K562 (cell line): ENCODE results near the gene IGSF23. TPM values are rescaled to one million over a fixed set of nuclear protein-coding genes. Genes with fewer than 3 reads are reported as not detected.

ENCODE experiments used
- BRCA1 ChIP-seq, 2 experiments: fragments of 450-650 bp in 1 of 2; sonication (generic) in 1 of 2; formaldehyde crosslinking in 1 of 2; IDR thresholded peaks; 2 replicates each; pipeline versions ENCODE4 v1.5.0 to v1.6.1; 2017 to 2020; ENCODE audit warnings: mild to moderate bottlenecking in 1 of 2, missing genetic modification reagents in 1 of 2
- CTBP1 ChIP-seq: fragments of 450-650 bp; IDR thresholded peaks from 2 replicates; pipeline ENCODE4 v1.6.1; 2016; ENCODE audit warnings: borderline replicate concordance
- FOXK2 ChIP-seq, 2 experiments: fragments of 450-650 bp; IDR thresholded peaks in 1 of 2; conservative IDR thresholded peaks in 1 of 2; 2 replicates each; pipeline ENCODE4 v1.6.1; 2016; ENCODE audit warnings: low read depth in 2 of 2, mild to moderate bottlenecking in 1 of 2
- FOXM1 ChIP-seq, 2 experiments: fragments of 450-650 bp in 1 of 2; sonication (generic) in 1 of 2; formaldehyde crosslinking in 1 of 2; IDR thresholded peaks; 2 replicates each; pipeline versions ENCODE4 v1.6.1 to v1.9.0; 2017 to 2022; ENCODE audit warnings: low read depth in 2 of 2, mild to moderate bottlenecking in 2 of 2, missing genetic modification reagents in 1 of 2, moderate library complexity in 1 of 2
- GABPB1 ChIP-seq: sonication (generic); formaldehyde crosslinking; IDR thresholded peaks from 2 replicates; pipeline ENCODE4 v1.8.0; 2022; ENCODE audit warnings: mild to moderate bottlenecking, missing genetic modification reagents
- GATA2 ChIP-seq: sonication (generic); formaldehyde crosslinking; IDR thresholded peaks from 2 replicates; pipeline ENCODE4 v1.4.0; 2020; ENCODE audit warnings: mild to moderate bottlenecking, missing genetic modification reagents
- GATAD2A ChIP-seq: fragments of 450-650 bp; IDR thresholded peaks from 2 replicates; pipeline ENCODE4 v1.6.1; 2017
- HDAC1 ChIP-seq, 2 experiments: fragments of 450-650 bp; IDR thresholded peaks; 2 replicates each; pipeline ENCODE4 v1.6.1; 2016 to 2017; ENCODE audit warnings: inconsistent platforms in 1 of 2, mild to moderate bottlenecking in 1 of 2, moderate library complexity in 1 of 2
- JUND ChIP-seq, 2 experiments: IDR thresholded peaks; 2 replicates in 1 of 2; 3 replicates in 1 of 2; pipeline ENCODE4 v1.6.1; 2011; ENCODE audit warnings: borderline replicate concordance in 2 of 2, low read depth in 2 of 2, low read length in 2 of 2, improper control_type of control experiment in 1 of 2, missing biosample characterization in 1 of 2, missing genetic modification characterization in 1 of 2, missing genetic modification reagents in 1 of 2
- L3MBTL2 ChIP-seq: fragments of 450-650 bp; IDR thresholded peaks from 2 replicates; pipeline ENCODE4 v1.6.1; 2016; ENCODE audit warnings: mild to moderate bottlenecking, moderate library complexity
- MYC ChIP-seq, 2 experiments: fragments of 250-450 bp in 1 of 2; sonication (Bioruptor Pico) in 1 of 2; IDR thresholded peaks; 2 replicates each; pipeline versions ENCODE4 v1.5.1 to v1.6.1; 2012 to 2021; ENCODE audit warnings: low read depth in 2 of 2, borderline replicate concordance in 1 of 2, improper control_type of control experiment in 1 of 2, low read length in 1 of 2, mild to moderate bottlenecking in 1 of 2, moderate library complexity in 1 of 2
- NCOA1 ChIP-seq: fragments of 450-650 bp; IDR thresholded peaks from 2 replicates; pipeline ENCODE4 v1.6.1; 2016; ENCODE audit warnings: low read depth
- NFE2 ChIP-seq: IDR thresholded peaks from 2 replicates; pipeline ENCODE4 v1.6.1; 2014; ENCODE audit warnings: antibody characterized with exemption, low read depth
- PYGO2 ChIP-seq: fragments of 450-650 bp; IDR thresholded peaks from 2 replicates; pipeline ENCODE4 v1.6.1; 2016; ENCODE audit warnings: mild to moderate bottlenecking, missing genetic modification characterization, moderate library complexity, missing compliant biosample characterization
- SMARCE1 ChIP-seq: fragments of 450-650 bp; IDR thresholded peaks from 2 replicates; pipeline ENCODE4 v1.7.1; 2016; ENCODE audit warnings: mild to moderate bottlenecking
- SUPT5H ChIP-seq: fragments of 450-650 bp; IDR thresholded peaks from 2 replicates; pipeline ENCODE4 v1.6.1; 2016
- TCF3 ChIP-seq: sonication (generic); formaldehyde crosslinking; IDR thresholded peaks from 2 replicates; pipeline ENCODE4 v1.4.0; 2020; ENCODE audit warnings: mild to moderate bottlenecking, missing genetic modification reagents
- ZNF212 ChIP-seq: fragments of 450-650 bp; formaldehyde crosslinking; IDR thresholded peaks from 2 replicates; pipeline ENCODE4 v1.4.0; 2020; ENCODE audit warnings: mild to moderate bottlenecking
- ZNF695 ChIP-seq: fragments of 450-650 bp; formaldehyde crosslinking; IDR thresholded peaks from 2 replicates; pipeline ENCODE4 v1.4.0; 2020; ENCODE audit warnings: mild to moderate bottlenecking, moderate library complexity
- ZNF707 ChIP-seq: fragments of 250-450 bp; sonication (Bioruptor Pico); conservative IDR thresholded peaks from 2 replicates; pipeline ENCODE4 v1.8.0; 2022; ENCODE audit warnings: inconsistent platforms, mild to moderate bottlenecking, moderate library complexity
- polyA plus RNA-seq, 8 experiments: library from polyadenylated mRNA; depleted of rRNA in 4 of 8; stranded (reverse) in 5 of 8; unstranded in 3 of 8; fragments of >200 nt; fragmentation: Nextera tagmentation in 2 of 8; fragmentation: Illumina TruSeq in 1 of 8; extraction: Ambion mirVana in 2 of 8; extraction: Trizol in 1 of 8; gene quantifications; 2 replicates each; pipeline versions ENCODE4 v1.2.1 to v1.2.3, GENCODE V29; 2011 to 2014; ENCODE audit warnings: inconsistent platforms in 1 of 8, missing spikeins in 1 of 8
- total RNA-seq, 7 experiments: library from RNA; depleted of rRNA in 6 of 7; stranded (reverse); fragments of >200 nt in 6 of 7; fragmentation: Illumina TruSeq in 2 of 7; extraction: Trizol in 2 of 7; gene quantifications; 2 replicates each; pipeline versions ENCODE4 v1.2.1 to v1.2.3, GENCODE V29; 2011 to 2021; ENCODE audit warnings: low replicate concordance in 1 of 7
- TF ChIP-seq, protein P1 (sequence below): fragments of 200-800 bp; sonication (Bioruptor generic); IDR thresholded peaks from 2 replicates; pipeline ENCODE4 v1.6.1; 2017; ENCODE audit warnings: missing genetic modification characterization, missing compliant biosample characterization
- TF ChIP-seq, protein P2 (sequence below): fragments of 450-650 bp; IDR thresholded peaks from 2 replicates; pipeline ENCODE4 v1.6.1; 2016; ENCODE audit warnings: low read depth, mild to moderate bottlenecking, moderate library complexity
- TF ChIP-seq, protein P3 (sequence below): fragments of 250-450 bp; sonication (Bioruptor Pico); IDR thresholded peaks from 2 replicates; pipeline ENCODE4 v1.5.0; 2022; ENCODE audit warnings: mild to moderate bottlenecking
- TF ChIP-seq, protein P4 (sequence below): fragments of 250-450 bp; sonication (Bioruptor Pico); IDR thresholded peaks from 2 replicates; pipeline ENCODE4 v1.8.0; 2022; ENCODE audit warnings: moderate library complexity, mild to moderate bottlenecking, inconsistent platforms

The IGSF23 gene
- total and polyA plus RNA-seq, 9 of the 15 experiments (the other 6 are each of a cell fraction or from before 2014, with no cell fraction given), result not detected

DNA sequence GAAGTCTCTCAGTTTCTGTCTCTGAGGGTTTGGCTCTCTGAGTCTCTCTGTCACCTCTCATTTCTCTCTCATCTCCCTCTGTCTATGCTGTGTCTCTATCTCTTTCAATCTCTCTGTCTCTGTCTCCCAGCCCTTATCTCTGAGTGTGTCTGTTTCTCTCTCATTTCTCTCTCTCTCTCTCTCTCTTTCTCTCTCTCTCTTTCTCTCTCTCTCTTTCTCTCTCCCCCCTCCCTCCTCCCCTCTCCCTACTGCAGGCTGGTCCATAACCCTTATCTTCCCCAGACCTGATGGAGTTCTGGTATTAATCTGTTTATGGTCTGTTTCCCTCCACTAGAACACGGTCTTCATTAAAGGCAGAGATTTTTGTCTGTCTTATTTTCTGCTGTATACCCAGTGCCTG lies 29.0 kb downstream of the IGSF23 start (continued):
- TF ChIP-seq FOXM1 (IDR thresholded peaks at IDR 0.05; ENCODE audit: low read depth) (no peak), FOXM1 (CRISPR knock-in tag; IDR thresholded peaks at IDR 0.05; ENCODE audit: low read depth) (no peak), GATAD2A (peak; percentile 11; the same call in 1 of the 2 replicates), JUND (IDR thresholded peaks at IDR 0.05; ENCODE audit: borderline replicate concordance, low read depth, low read length) (no peak), JUND (tag; IDR thresholded peaks at IDR 0.05; ENCODE audit: borderline replicate concordance, low read depth, low read length) (no peak; the same call in 2 of the 3 replicates), BRCA1 (IDR thresholded peaks at IDR 0.05) (no peak), BRCA1 (CRISPR knock-in tag; IDR thresholded peaks at IDR 0.05) (no peak), TCF3 (0 out of 2 replicates have a peak, but pooled peaks have one; percentile 20), ZNF695 (CRISPR knock-in tag) (no peak), NFE2 (no peak), HDAC1 (IDR thresholded peaks at IDR 0.05) (peak in 1 of 2 experiments; percentile 62; a peak in 2 of 4 replicates), PYGO2 (tag) (0 out of 2 replicates have a peak, but pooled peaks have one; percentile 43), MYC (IDR thresholded peaks at IDR 0.05; ENCODE audit: low read depth, low read length) (no peak), MYC (CRISPR knock-in tag; IDR thresholded peaks at IDR 0.05; ENCODE audit: borderline replicate concordance, low read depth) (no peak), GATA2 (CRISPR knock-in tag) (no peak), L3MBTL2 (no peak), CTBP1 (peak; percentile 23; the same call in 1 of the 2 replicates), GABPB1 (CRISPR knock-in tag) (no peak), SUPT5H (no peak), ZNF212 (CRISPR knock-in tag) (peak; percentile 95), ZNF707 (CRISPR knock-in tag) (no peak), FOXK2 (conservative IDR thresholded peaks at IDR 0.05 in 1 of 2, IDR thresholded peaks at IDR 0.05 in 1 of 2; ENCODE audit: low read depth in 2 of 2) (no peak), NCOA1 (no peak), SMARCE1 (peak; percentile 42; the same call in 1 of the 2 replicates)
- TF ChIP-seq, protein P1, sequence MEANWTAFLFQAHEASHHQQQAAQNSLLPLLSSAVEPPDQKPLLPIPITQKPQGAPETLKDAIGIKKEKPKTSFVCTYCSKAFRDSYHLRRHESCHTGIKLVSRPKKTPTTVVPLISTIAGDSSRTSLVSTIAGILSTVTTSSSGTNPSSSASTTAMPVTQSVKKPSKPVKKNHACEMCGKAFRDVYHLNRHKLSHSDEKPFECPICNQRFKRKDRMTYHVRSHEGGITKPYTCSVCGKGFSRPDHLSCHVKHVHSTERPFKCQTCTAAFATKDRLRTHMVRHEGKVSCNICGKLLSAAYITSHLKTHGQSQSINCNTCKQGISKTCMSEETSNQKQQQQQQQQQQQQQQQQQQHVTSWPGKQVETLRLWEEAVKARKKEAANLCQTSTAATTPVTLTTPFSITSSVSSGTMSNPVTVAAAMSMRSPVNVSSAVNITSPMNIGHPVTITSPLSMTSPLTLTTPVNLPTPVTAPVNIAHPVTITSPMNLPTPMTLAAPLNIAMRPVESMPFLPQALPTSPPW (CRISPR knock-in tag), result peak; percentile 79
- TF ChIP-seq, protein P2, sequence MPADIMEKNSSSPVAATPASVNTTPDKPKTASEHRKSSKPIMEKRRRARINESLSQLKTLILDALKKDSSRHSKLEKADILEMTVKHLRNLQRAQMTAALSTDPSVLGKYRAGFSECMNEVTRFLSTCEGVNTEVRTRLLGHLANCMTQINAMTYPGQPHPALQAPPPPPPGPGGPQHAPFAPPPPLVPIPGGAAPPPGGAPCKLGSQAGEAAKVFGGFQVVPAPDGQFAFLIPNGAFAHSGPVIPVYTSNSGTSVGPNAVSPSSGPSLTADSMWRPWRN, result no peak
- TF ChIP-seq, protein P3, sequence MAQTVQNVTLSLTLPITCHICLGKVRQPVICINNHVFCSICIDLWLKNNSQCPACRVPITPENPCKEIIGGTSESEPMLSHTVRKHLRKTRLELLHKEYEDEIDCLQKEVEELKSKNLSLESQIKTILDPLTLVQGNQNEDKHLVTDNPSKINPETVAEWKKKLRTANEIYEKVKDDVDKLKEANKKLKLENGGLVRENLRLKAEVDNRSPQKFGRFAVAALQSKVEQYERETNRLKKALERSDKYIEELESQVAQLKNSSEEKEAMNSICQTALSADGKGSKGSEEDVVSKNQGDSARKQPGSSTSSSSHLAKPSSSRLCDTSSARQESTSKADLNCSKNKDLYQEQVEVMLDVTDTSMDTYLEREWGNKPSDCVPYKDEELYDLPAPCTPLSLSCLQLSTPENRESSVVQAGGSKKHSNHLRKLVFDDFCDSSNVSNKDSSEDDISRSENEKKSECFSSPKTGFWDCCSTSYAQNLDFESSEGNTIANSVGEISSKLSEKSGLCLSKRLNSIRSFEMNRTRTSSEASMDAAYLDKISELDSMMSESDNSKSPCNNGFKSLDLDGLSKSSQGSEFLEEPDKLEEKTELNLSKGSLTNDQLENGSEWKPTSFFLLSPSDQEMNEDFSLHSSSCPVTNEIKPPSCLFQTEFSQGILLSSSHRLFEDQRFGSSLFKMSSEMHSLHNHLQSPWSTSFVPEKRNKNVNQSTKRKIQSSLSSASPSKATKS (CRISPR knock-in tag), result no peak
- TF ChIP-seq, protein P4, sequence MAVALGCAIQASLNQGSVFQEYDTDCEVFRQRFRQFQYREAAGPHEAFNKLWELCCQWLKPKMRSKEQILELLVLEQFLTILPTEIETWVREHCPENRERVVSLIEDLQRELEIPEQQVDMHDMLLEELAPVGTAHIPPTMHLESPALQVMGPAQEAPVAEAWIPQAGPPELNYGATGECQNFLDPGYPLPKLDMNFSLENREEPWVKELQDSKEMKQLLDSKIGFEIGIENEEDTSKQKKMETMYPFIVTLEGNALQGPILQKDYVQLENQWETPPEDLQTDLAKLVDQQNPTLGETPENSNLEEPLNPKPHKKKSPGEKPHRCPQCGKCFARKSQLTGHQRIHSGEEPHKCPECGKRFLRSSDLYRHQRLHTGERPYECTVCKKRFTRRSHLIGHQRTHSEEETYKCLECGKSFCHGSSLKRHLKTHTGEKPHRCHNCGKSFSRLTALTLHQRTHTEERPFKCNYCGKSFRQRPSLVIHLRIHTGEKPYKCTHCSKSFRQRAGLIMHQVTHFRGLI, result no peak
